Left ventricle myocardium superior (tissue), 1 donor: ENCODE measurements around the gene ZBTB16. TPM values are rescaled to one million over a fixed set of nuclear protein-coding genes. Genes with fewer than 3 reads are reported as not detected.

Experiments used
- ATAC-seq: fragments of 200-7000 bp; cut with Tn5 transposase; one replicate; pipeline ENCODE4 v1.9.1; 2020; ENCODE audit warnings: mild to moderate bottlenecking, moderate library complexity
- DNase-seq: peaks from one replicate; pipeline ENCODE4 v3.0.0-alpha.2; 2020
- intact Hi-C: fragments of 100-400 bp; cut with micrococcal nuclease; formaldehyde crosslinking; loops from one replicate; pipeline ENCODE4 v1.11.0; 2022
- total RNA-seq: library from RNA; stranded (reverse); fragmentation: NEBNext Ultra II Directional; extraction: Animal tissue kit (Norgen Biotek cat#: 25700); gene quantifications from one replicate; pipeline ENCODE4 v1.2.1, GENCODE V29; 2021
- donor health status: DM: no; HTN: yes; CAD: no; lungs with severe emphysema.

ZBTB16 gene
- total RNA-seq, 1 donor from 2014 or later: 67.3 TPM

DNA sequence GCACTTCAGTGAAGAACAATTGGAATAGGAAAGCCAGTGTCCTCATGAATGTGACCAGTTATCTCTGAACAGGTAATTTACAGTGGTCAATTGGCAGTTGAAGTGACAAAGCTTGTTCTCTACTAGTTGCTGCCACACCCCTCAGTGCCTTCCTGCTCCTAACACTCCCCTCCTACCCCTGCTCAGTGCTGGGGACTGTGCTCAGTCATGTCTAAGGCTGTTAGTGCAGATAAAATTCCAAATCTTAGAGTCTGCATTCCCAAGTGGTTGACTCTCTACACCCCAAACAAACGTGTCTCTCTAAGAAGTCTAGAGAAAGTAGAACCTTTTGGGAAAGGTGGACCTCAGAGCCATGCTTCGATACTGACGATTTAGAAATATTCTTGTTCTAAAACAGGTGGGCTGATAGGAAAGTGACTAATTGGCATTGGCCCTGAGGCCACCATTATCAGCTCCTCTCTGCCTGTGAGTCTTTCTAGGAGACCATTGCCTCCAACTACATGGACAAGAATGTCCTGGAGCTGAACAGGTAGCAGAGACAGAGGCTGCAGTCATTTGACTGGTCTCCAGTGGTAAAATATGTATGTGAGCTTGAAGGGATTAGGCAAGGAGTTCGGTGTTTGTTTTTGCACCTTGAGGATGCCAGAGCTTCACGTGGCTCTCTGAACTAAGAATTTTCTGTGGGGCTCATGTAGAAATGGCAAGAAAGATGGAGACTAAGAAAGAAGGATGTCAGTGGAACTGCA, 214.6 kb downstream of the ZBTB16 start:
- intact Hi-C loops: no loop called here
- ATAC-seq: no peak
- DNase-seq: no peak

- no peak for ATAC-seq
- intact Hi-C loops: no loop called here
Measured at GRCh38 chr11:114274637-114275036, 215.1 kb downstream of the ZBTB16 start.

GRCh38 chr11:114275280-114275679, 215.8 kb downstream of the ZBTB16 start:
- intact Hi-C loops: no loop called here
- DNase-seq (peak; percentile 71), ATAC-seq (peak; percentile 81)

More at GRCh38 chr11:114274637-114275036, 215.1 kb downstream of the ZBTB16 start:
- no peak for DNase-seq

DNA sequence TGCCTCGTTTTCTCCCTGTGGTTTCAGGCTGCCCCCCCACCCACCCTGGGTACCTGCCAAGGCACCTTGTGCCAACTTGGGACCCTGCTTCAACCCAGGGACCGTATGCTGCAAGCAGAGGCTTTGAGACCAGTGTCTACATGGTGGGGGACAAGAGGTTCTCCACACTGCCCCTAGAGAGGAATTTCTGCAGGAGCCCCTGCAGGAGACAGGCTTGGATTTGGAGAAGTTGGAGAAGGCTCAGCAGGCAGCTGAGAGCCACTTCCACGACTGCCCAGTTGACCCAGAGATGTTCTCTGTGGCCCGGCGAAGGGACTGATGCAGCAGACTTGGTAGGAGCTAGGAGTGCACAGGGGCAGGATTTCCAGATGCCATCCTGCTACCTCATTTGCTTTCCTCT, 216.6 kb downstream of the ZBTB16 start:
- intact Hi-C loops: no loop called here
- no peak for ATAC-seq
- no peak for DNase-seq

DNA sequence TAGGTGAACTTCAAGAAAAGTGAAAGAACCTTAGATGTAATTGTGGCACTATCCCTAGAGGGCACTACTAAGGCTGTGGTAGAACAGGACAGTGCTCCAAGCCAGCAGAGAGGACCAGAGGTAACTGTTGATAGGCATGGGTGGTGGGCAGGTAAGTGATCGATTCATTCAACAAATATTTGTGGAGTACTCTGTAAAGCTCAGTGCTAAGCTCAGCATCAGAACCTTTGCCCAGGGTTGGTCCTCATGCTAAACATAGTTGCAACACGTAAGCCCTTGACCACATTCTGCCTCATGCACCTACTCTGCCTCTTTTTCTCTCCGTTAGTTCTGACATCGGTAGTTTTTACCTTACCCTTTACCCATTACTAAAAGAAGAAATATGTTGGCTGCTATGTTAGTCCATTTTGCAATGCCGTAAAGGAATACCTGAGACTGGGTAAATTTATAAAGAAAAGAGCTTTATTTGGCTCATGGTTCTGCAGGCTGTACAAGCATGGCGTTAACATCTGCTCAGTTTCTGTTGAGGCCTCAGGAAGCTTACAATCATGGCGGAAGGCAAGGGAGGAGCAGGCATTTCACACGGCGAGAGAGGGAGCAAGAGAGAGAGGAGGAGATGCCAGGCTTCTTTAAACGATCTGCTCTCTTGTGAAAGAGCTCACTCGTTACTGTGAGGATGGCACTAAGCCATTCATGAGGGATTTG, 218.3 kb downstream of the ZBTB16 start:
- ATAC-seq (no peak), DNase-seq (no peak)
- intact Hi-C loops: no loop called here

DNA sequence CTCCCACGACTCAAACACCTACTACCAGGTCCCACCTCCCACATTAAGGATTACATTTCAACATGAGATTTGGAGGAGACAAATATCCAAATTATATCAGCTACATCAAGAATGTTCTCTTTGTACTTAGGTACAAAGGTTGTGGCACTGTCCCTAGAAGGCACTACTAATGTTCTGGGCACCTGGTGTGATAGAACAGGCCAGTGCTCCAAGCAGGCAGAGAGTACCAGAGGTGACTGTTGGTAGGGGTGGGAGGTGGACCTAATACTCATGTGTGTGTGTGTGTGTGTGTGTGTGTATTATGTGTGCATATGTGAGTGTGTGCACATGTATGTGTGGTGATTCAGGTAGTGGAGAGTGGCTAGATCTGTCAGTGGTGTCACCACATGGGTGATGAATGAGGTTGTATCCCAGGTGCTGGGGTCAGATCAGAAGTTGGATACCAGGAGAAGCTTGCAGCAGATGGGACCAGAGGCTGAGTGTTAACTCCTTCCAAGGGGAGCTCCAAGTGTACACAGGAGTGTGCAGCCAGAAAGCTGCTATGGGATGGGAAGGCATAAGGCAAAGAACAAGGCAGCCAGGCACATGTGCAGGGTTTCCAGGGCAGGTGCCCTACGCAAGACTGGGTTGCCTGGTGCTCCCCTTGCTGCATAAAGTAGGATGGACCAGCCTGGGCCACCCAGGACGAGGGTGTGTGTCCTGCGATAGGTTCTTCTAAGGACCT, 219.0 kb downstream of the ZBTB16 start:
- intact Hi-C loops: no loop called here
- ATAC-seq: no peak

DNA sequence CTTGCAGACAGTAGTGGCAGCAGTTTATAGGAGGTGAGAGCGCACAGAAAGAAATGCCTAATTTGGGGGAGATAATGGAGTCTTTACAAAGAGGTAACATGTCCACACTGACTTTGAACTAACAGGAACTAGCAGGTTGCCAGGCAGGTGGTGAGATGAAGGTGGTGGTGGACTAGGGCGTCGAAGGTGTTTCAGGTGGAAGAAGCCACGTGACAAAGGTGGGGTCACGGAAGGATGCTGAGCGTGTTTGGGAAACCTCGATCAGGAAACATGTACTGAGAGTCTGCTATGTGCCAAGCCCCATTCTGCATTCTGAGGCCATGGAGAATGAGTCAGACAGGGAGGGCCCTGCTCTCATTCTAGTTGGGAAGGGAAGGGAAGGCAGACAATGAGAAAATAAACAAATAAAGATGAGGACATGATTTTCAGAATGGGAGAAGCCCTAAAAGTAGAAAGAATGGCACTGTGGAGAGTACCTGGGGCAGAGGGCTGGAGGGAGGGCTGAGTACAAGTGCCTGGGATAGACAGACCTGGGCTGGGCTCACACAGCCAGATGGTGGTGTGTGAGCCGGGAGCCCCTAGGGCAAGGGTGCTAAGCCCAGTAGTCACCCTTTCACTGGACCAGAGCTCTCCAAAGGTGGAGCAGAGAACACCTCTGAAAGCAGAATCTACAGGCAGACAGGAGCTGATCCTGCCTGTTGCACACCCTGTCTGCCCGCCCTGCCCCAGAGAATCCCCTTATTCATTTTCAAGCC, 220.5 kb downstream of the ZBTB16 start:
- DNase-seq (no peak), ATAC-seq (peak; percentile 36)
- intact Hi-C loops: no loop called here

More for the DNA sequence above, 219.0 kb downstream of the ZBTB16 start:
- DNase-seq: no peak

- ATAC-seq: peak; percentile 77
- intact Hi-C loops: no loop called here
- DNase-seq: peak; percentile 65
Measured at GRCh38 chr11:114280696-114281095, 221.2 kb downstream of the ZBTB16 start.

- ATAC-seq (no peak), DNase-seq (no peak)
- intact Hi-C loops: no loop called here
Measured at GRCh38 chr11:114281388-114281956, 222.0 kb downstream of the ZBTB16 start.

- intact Hi-C loops: no loop called here
- DNase-seq (no peak), ATAC-seq (no peak)
Measured at GRCh38 chr11:114282488-114282887, 223.0 kb downstream of the ZBTB16 start.

- intact Hi-C loops: no loop called here
- ATAC-seq (no peak), DNase-seq (no peak)
Measured at GRCh38 chr11:114283422-114283821, 223.9 kb downstream of the ZBTB16 start.

GRCh38 chr11:114284021-114284420, 224.5 kb downstream of the ZBTB16 start:
- DNase-seq: peak; percentile 63

DNA sequence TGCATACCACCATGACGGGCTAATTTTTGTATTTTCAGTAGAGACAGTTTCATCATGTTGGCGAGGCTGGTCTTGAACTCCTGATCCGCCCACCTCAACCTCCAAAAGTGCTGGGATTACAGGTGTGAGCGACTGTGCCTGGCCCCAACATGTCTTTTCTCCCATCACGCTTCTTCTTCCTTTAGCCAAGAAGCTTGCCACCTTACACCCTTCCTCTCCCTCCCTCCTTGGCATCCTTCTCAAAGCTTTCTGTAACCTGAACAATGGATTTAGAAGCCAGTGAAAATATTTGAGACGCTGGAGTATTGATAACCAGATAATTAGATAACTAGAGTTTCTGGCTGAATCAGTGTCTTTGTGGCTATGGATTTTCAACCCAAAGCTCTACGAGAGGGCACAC, 225.4 kb downstream of the ZBTB16 start:
- DNase-seq: no peak
- intact Hi-C loops: no loop called here
- ATAC-seq: no peak

More at GRCh38 chr11:114284021-114284420, 224.5 kb downstream of the ZBTB16 start:
- peak; percentile 24 for ATAC-seq
- intact Hi-C loops: no loop called here

GRCh38 chr11:114285599-114285998, 226.1 kb downstream of the ZBTB16 start:
- ATAC-seq (no peak), DNase-seq (no peak)
- intact Hi-C loops: no loop called here

- intact Hi-C loops: no loop called here
- no peak for DNase-seq
- no peak for ATAC-seq
Measured at GRCh38 chr11:114286229-114286628, 226.7 kb downstream of the ZBTB16 start.

GRCh38 chr11:114287154-114287553, 227.6 kb downstream of the ZBTB16 start:
- intact Hi-C loops: no loop called here
- no peak for ATAC-seq
- DNase-seq: no peak

- ATAC-seq (no peak), DNase-seq (no peak)
- intact Hi-C loops: no loop called here
Measured at GRCh38 chr11:114288136-114288535, 228.6 kb downstream of the ZBTB16 start.

DNA sequence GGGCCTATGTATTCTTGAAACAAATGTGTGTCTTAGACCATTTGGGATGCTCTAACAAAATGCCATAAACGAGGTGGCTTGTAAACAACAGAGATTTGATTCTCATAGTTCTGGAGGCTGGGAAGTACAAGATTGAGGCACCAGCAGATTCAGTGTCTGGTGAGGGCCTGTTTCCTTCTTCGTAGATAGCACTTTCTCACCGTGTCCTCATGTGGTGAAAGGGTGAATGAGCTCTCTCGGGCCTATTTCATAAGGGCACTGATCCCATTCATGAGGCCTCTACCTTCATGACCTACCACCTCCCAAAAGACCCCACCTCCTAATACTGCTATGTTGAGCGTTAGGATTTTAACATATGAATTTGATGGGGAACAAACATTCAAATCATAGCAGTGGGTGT, 230.3 kb downstream of the ZBTB16 start:
- intact Hi-C loops: no loop called here
- DNase-seq: no peak
- no peak for ATAC-seq
